Measurements from ENCODE around the gene ZKSCAN5. TPM values are rescaled to one million over a fixed set of nuclear protein-coding genes. Genes with fewer than 3 reads are reported as not detected.
A peak's percentile ranks its signal among the peaks of the same experiment; 100 is the strongest.
"Not testable (repeated sequence)": the region's sequence is repeated elsewhere in the genome, so short reads cannot be mapped to it uniquely, and the experiment has no call there.

ZKSCAN5 gene
- total RNA-seq, 1 experiment from 2014 or later: 16.0 TPM

DNA sequence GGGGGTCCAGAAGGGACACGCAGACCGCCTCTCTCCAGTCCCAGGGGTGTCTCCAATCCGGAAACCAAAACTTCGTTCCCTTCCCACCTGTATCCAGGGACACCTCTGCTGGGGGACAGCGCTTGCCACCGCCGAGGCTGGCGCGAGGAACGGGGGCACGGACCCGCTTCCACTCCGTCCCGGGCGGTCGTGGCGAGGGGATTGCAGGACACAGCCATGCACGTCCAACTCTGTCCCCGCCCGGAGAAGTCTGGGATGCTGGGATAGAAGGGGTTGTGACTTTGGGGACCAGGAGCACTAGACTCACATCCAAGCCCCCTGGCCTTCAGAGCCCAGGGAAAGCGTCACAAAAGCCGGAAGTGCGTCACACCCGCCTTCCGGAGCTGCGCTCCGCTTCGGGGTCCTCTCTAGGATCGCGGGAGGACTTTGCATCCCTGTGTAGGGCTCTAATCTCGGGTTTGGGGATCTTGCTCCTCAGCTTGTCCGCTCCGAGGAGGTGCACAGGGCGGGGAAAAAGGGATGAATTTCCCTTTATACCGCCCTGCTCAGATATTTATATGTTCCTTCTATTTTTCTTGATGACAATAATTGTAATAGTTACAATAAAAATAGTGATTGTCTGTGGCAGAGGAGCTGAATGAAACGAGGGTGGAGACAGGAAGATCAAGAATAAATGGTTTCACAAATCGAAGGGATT lies 47.5 kb downstream of the ZKSCAN5 start, which contains the start of gene FAM200A:
TSS of gene FAM200A (minus strand) at position 348 of the 697 bp plus-strand sequence. CDS start 3,707 bp downstream, outside the sequence.
- peak; percentile 83 for DNase-seq (ENCODE audit: low read depth)

DNA sequence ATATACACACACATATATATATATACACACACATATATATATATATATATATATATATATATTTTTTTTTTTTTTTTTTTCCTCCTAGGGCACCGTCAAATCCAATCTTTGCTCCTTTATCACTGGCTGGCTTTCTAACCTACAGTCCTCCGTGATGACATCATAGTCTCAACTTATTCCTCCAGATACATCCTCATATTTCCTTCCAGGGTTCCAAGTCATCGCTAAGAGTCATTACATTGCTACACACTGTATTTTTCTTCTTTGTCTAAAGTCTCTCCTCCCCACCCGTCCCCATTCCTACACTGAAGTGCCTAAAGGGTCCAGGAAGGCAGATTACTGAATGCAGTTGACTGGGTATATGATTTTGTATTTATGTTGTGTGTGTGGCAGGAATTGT lies 48.6 kb downstream of the ZKSCAN5 start:
- DNase-seq (ENCODE audit: low read depth): no peak

DNA sequence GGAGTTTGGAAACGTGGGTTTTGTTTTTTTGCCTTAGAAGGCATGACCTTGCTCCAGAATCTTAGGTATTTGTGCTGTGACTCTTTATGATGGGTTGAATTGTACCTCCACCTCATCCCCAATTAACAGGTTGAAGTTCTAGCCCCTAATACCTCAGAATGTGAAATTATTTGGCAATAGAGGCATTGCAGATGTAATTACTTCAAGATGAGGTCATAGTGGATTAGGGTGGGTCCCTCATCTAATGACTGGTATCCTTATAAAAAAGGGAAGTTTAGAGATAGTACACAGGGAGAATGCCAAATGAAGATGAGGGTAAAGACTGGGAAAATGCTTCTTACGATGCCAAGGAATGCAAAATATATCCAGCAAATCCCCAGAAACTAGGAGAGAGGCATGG lies 50.5 kb downstream of the ZKSCAN5 start:
- no peak for DNase-seq (ENCODE audit: low read depth)

DNA sequence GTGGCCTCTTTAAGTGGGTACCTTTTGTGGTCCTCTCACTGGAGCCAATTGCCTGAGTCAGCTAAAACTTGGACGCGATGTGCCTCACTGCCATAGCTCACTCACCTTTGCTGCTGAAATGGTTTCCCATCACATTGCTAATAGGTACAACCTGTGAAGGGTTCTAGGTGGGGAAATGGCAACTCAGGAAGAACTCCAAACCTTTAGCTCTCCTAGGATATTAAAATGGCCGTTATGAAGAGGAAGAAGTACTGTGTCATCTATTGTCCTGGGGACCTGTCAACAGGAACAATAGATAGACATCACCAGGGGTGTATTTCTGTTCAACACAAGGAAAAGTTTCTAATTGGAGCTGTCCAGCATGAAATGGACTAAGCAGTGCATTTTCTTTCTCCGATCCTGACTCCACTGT lies 52.7 kb downstream of the ZKSCAN5 start:
- DNase-seq (ENCODE audit: low read depth): no peak

DNA sequence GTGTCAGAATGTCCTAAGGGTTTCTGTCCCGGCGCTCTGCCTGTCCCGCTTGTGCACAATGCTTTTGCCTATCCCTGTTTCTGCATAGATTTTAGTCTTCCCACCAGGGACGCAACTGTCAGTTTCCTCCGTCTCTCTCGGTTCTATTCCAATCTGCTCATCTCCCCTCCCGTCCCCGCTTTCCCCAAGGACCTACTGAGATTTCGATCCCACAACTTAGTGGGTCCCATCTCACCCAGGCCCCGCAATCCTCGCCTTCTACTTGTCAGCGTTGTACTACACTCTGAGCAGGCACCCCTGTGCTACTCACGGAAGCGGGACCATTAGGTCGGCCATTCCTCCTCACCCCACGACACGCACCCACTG lies 53.5 kb downstream of the ZKSCAN5 start:
- no peak for DNase-seq (ENCODE audit: low read depth)

DNA sequence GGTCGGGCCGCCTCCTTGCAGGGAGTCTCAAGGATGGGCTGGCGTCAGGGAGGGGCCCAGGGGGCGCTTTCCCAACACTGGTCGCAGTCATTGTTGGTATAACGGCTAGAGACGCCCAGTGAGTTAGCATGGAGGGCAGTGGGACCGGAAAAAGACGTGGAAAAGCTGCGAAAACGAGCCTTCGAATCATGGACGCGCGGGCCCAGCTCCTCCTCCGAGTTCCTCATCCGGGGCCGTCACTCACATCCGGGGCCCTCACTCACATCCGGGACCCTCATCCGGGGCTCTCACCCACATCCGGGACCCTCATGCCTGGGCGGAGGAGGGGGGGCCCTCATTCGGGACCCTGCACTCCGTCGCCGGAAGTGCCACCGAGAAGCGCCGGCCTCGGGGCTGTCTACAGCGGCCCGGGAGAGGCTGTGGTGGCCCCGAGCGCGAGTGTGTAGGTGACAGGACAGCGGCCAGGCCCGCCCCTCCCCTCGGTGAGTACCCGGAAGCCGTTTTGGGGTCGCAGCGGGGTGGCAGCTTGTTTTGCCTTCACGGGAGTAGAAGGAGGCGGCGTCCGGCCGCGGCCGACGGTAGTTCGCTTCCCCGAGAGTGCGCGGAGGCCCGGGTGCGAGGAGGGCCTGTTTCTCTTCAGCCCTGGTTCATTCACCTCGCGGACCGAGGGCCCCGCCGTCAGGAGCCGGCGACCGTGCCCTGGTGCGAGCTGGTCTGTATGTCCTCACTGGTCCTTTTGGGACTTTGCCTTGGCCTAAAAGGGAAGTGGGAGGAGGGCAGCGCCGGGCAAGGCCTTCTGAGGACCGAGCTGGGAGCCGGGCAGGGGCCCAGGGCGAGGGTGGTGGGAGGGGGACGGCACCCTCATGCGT lies 54.1 kb downstream of the ZKSCAN5 start, which contains the start of gene ZNF655:
TSS of gene ZNF655 (plus strand) at position 337 of the 869 bp plus-strand sequence. CDS start 1,918 bp downstream, outside the sequence.
- peak; percentile 87 for DNase-seq (ENCODE audit: low read depth)

DNA sequence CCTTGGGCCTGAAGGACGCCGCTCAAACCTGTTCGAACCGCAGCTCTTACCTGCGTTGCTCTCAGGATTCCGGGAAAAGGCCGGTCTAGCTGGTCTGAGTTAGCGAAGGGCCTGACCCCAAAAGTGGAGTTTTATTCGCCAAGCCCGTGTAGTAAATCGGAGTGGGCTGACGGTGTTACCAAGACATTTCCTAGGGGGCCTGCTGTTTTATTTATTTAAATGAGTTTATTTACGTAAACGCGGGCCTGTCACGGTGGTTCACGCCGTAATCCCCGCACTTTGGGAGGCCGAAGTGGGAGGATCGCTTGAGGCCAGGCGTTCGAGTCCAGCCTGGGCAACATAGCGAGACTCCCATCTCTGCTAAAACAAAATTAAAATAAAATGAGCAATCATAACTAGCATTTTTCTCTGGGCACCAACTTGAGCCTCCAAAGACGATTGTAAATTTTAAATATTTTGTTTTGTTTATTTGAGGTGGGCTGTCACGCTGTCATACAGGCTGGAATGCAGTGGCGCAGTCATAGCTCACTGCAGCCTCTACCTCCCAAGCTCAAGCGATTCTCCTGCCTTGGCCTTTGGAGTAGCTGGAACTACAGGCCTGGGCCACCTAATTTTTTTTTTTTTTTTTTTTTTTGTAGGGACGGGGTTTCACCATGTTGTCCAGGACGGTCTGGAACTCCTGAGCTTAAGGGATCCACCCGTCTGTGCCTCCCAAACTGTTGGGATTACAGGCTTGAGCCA lies 54.9 kb downstream of the ZKSCAN5 start:
- peak; percentile 25 for DNase-seq (ENCODE audit: low read depth)

DNA sequence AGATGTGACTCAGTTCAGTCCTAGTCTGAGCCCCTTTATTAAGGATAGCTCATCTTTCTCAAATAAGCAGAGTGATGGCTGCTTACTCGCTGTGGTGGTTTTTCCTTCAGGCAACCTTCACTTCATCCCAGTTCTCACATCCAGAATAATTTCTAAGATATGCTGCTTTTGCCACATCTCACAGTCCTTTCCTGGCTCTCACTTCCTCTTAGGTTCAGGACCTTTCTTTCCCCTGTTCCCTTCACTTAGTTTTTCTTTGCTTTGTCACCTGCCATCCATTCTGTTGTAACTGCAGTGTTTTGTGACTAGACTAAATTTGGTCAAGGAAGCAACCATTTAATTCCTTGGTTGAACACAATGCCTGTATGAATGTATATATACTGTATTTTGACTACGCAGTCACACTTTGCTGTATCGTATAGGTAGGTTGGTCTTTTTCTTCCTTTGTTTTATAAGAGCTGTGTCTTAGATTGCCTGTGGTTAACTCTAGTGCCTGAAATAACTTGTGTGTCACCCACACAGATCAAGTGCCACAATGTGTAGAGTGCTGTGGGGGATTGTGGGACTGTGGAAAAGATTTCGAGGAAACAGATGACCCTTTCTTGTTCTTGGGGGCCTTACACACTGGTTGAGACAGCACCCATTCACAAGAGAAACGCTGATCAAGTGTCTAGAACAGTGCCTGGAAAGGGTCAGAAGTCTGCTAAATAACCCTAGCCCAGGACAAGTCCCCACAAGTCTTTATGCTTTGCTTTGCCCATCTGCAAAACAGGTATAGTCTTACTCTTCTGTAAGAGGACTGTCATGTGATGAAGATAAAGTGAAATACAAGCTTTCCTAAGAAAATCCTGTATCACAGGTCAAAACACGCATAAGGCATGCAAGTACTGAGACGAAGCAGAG lies 56.6 kb downstream of the ZKSCAN5 start:
- no peak for DNase-seq (ENCODE audit: low read depth)

DNA sequence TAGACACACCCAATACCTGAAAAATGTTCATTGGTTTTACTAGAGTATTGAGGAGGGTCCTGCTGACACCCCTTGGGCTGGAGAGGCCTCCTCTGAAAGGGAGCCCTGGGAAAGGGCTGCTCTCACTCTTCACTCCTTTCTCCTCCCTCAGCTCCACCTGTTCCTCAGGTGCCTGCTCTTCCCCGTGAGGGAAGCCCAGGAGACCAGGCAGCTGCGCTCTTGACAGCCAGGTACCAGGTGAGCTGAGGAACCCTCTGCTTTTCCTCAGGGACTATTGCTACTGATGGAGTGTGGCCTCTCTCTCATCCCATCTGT lies 57.2 kb downstream of the ZKSCAN5 start:
- DNase-seq (ENCODE audit: low read depth): no peak

DNA sequence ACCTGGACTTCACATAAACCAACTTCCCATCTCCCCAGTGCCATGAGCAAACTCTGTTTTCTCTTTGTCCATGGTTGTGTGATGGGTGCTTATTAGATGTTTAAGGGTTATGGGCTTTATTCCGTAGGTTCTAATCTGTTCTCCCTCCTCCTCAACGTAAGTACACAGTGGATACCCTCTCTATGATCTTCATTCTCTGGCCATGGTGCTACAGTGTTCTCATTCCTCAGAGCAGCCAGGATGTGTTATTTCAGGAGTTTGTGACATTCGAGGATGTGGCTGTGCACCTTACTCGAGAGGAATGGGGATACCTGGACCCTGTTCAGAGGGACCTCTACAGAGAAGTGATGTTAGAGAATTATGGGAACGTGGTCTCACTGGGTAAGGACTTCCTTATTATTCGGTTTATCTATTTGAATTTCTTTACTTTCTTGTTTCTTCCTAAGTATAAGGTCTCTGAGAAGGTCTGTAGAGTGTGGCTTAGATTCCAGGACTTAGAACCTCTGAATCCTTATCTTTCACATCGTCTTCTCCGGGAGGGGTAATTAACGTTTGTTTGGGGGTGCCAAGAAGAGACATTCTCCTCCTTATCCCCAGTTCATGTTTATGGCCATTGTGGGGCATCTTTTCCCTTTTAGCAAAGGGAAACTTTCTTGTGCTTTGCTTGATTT lies 57.8 kb downstream of the ZKSCAN5 start:
- no peak for DNase-seq (ENCODE audit: low read depth)

DNA sequence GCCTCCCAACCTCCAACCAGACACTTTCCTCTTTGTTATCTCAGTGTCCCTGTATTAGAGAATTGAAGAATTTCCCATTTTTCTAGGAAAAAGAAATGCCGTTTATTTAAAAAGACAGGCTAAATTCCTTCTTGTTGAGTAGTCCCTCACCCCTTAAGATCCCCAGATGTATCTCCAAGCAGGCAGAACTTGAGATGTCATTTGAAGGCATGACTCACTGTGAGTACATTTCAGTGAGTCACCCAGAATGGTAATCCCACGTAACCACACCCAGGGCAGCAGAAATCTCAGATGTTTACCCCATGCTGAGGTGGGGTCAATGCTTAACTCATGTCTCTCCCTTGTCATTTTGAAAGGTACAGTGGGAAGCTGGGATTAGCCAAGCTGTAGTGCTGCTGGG lies 58.4 kb downstream of the ZKSCAN5 start:
- peak; percentile 98 for DNase-seq (ENCODE audit: low read depth)

DNA sequence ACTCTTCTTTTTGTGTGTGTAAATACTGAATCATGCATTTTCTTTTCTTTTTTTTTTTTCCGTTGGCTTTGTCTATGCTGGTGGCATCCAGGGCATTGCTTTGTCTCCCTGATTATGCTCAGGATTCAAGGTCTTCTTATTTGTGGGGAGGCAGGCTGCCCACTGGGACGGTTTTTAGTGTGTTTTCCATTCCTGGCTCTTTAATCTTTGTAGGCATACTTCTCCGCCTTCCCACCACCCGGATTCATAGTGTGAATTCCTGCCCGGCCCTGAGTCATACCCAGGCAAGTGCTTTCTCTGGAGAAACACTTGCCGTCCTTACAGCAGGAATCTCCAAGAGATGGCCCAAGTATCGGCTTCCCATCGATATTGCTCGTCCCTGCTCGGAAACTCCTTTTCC lies 59.2 kb downstream of the ZKSCAN5 start:
- peak; percentile 80 for DNase-seq (ENCODE audit: low read depth)

DNA sequence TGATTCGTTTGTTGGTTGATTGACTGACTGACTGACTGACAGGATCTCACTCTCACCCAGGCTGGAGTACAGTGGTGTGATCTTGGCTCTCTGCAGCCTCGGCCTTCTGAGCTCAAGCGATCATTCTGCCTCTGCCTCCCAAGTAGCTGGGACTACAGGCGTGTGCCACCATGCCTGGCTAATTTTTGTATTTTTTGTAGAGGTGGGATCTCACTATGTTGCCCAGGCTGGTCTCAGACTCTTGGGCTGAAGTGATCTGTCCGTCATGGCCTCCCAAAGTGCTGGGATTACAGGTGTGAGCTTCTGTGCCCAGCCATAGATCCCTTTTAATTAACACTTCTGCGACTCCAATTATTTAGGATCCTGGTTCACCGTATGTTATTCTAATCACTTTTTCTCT lies 64.3 kb downstream of the ZKSCAN5 start:
- DNase-seq (ENCODE audit: low read depth): not testable (repeated sequence)

DNA sequence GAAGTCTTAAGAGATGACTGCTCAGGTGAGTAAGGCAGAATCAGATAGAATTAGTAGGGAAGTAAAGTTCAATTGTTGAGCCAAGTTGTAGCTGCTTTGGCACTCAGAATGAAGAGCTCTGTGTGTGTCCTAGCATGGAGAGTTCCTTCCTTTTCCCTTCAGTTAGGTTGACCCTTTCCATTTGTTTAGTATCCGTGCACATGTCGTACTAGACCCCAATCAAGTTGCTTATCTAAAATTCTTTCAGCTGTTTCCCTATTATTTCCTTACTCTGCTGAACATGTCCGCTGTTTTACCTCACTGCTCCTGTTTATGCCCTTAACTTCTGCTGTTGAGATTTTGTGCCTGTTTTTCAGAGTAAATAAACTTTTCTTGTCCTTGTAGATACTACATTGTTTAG lies 67.3 kb downstream of the ZKSCAN5 start:
- DNase-seq (ENCODE audit: low read depth): no peak

DNA sequence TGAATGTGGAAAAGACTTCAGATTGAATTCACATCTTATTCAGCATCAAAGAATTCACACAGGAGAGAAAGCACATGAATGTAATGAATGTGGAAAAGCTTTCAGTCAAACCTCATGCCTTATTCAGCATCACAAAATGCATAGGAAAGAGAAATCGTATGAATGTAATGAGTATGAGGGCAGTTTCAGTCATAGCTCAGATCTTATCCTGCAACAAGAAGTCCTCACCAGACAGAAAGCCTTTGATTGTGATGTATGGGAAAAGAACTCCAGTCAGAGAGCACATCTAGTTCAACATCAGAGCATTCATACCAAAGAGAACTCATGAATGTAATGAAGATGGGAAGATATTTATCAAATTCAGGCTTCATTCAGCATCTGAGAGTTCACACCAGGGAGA lies 68.8 kb downstream of the ZKSCAN5 start:
- DNase-seq (ENCODE audit: low read depth): no peak

DNA sequence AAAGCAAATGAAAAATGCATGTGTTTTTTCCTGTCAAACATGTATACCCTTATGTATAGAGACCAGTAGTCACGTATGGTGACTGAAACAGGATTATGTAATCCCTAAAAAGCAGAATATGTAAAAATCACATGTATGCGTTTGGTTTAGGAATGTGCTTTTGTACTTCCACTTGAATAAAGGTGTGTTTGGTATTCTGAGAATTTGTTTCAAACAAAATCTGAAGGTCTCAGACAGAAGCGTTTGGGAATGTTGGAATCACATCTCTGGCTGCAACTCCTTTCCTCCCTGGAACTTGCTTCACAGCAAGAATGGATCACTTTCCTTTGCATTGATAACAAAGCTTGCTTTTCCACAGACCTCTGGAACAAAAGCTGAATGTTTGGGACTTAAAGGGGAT lies 71.8 kb downstream of the ZKSCAN5 start:
- no peak for DNase-seq (ENCODE audit: low read depth)

DNA sequence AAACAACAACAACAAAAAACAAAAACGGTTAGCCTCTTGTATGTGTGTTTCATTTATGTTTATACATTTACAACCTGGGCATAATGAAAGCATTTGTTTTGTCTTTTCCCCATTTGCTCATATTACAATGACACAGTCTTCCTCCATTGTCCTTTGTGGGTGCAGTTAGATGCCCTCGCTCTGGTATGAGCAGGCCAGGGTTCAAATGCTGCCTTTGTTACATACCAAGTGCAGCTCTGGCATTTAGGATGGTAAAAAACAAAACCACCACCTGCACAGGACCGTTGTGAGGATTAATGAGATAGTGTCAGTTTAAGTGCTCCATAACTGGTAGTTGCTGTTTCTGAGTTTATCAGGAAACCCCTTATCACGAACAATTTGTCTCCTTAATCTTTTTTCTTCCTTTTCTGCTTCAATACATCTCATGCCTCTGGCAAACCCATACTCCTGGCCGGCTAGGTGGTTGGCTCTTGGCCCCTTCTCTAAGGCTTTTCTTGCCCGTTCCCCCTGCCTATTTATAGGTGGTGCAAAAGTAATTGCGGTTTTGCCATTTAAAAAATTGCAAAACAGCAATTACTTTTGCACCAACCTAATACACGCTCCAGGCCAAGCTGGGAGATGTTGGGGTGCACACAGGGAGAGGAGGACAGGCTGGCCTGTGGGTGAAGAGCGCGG lies 75.0 kb downstream of the ZKSCAN5 start:
- no peak for DNase-seq (ENCODE audit: low read depth)

DNA sequence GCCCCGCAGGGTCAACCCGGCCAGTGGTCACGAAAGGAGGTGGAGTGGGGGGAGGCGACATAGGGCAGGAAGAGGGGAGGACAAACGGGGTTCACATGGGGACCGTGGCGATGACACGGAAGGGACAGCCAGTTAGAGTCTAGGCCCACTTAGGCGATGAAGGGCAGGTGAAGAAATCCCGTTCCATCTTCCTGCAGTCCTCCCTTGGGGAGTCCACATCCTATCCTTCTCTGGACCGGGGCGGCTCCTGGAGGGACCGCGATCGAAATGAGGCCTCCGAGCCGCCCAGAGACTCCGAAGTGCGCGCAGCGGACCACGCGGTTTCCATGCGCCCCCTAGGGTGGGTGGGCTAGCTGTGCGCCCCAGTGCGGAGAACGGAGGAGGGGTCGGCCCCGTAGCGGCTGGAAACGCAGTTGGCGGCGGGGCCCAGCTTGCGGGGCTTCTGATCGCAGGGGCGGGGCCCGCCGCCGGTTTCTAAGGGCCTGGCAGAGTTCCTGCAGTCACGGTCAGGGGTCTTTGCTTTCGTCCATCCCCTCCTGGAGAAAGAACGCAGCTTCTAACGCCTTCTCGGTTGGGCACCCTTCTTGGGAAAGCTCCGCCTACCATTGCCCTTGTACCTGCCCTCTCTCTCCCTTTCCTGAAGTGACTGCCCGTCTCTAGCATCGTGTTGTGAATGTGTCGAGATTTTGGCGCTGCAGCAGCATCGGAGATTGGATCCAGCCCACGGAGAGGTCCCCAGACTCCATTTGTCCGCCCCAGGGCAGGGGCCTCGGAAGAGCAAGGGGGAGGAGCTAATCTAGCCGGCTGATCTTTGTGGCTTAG lies 75.7 kb downstream of the ZKSCAN5 start:
- DNase-seq (ENCODE audit: low read depth): no peak

DNA sequence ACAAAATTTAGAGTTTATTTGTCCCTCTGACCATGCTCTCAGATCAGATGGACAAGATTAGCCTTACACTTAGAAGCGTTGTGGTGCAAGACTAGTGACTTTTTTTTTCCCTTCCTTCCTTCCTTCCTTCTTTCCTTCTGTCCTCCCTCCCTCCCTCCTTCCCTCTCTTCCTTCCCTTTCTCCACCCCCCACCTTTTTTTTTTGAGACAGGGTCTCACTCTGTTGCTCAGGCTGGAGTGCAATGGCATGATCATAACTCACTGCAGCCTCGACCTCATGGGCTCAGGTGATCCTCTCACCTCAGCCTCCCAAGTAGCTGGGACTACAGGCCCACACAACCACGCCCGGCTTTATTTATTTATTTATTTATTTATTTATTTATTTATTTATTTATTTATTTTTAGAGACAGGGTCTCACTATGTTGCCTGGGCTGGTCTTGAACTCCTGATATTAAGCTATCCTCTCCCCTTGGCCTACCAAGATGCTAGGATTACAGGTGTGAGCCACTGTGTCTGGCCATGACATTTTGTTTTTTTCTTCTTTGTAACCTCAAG lies 76.4 kb downstream of the ZKSCAN5 start:
- not testable (repeated sequence) for DNase-seq (ENCODE audit: low read depth)

All from HT1080 (cell line).